ENCODE measurements around the gene CHCHD6. TPM values are rescaled to one million over a fixed set of nuclear protein-coding genes. Genes with fewer than 3 reads are reported as not detected.

Gene CHCHD6
- total RNA-seq, 1 donor from 2014 or later = 30.2 TPM

- no peak overlapping the region for H3K4me3 Mint-ChIP-seq (ENCODE audit: low read depth)
- TF ChIP-seq CTCF (IDR thresholded peaks at IDR 0.05; ENCODE audit: unreplicated experiment) = no peak
- peaks cover 6% of the 10 kb centered on the region for H3K4me1 Mint-ChIP-seq (ENCODE audit: low read depth)
- H3K27me3 Mint-ChIP-seq = no peaks in the 10 kb centered on the region
- H3K9me3 Mint-ChIP-seq (ENCODE audit: low read depth) = no peaks in the 10 kb centered on the region
- H3K36me3 Mint-ChIP-seq (ENCODE audit: insufficient read depth) = peaks cover 2% of the 10 kb centered on the region
- peak overlapping the region; percentile 29 for H3K27ac Mint-ChIP-seq
- no peak for DNase-seq (ENCODE audit: low spot score, unreplicated experiment)
Observed at GRCh38 chr3:126946405-126946804, 242.4 kb downstream of the CHCHD6 start.

GRCh38 chr3:126947429-126947828 lies 243.4 kb downstream of the CHCHD6 start:
- no peak for TF ChIP-seq CTCF (IDR thresholded peaks at IDR 0.05; ENCODE audit: unreplicated experiment)
- no peak overlapping the region for H3K4me3 Mint-ChIP-seq (ENCODE audit: low read depth)
- H3K9me3 Mint-ChIP-seq (ENCODE audit: low read depth) = no peaks in the 10 kb centered on the region
- peaks cover 6% of the 10 kb centered on the region for H3K4me1 Mint-ChIP-seq (ENCODE audit: low read depth)
- DNase-seq (ENCODE audit: low spot score, unreplicated experiment) = no peak
- no peaks in the 10 kb centered on the region for H3K27me3 Mint-ChIP-seq
- H3K36me3 Mint-ChIP-seq (ENCODE audit: insufficient read depth) = peaks cover 2% of the 10 kb centered on the region
- H3K27ac Mint-ChIP-seq = no peak overlapping the region

- TF ChIP-seq CTCF (IDR thresholded peaks at IDR 0.05; ENCODE audit: unreplicated experiment) = no peak
- Mint-ChIP-seq H3K4me1 (ENCODE audit: low read depth) (peaks cover 6% of the 10 kb centered on the region), H3K27me3 (no peaks in the 10 kb centered on the region), H3K9me3 (ENCODE audit: low read depth) (no peaks in the 10 kb centered on the region), H3K27ac (no peak overlapping the region), H3K36me3 (ENCODE audit: insufficient read depth) (peaks cover 2% of the 10 kb centered on the region), H3K4me3 (ENCODE audit: low read depth) (no peak overlapping the region)
- DNase-seq (ENCODE audit: low spot score, unreplicated experiment) = no peak
Observed at GRCh38 chr3:126948980-126949535, 245.0 kb downstream of the CHCHD6 start.

- peaks cover 1% of the 10 kb centered on the region for H3K4me1 Mint-ChIP-seq (ENCODE audit: low read depth)
- no peak overlapping the region for H3K4me3 Mint-ChIP-seq (ENCODE audit: low read depth)
- H3K36me3 Mint-ChIP-seq (ENCODE audit: insufficient read depth) = peaks cover 2% of the 10 kb centered on the region
- DNase-seq (ENCODE audit: low spot score, unreplicated experiment) = no peak
- H3K9me3 Mint-ChIP-seq (ENCODE audit: low read depth) = no peaks in the 10 kb centered on the region
- TF ChIP-seq CTCF (IDR thresholded peaks at IDR 0.05; ENCODE audit: unreplicated experiment) = no peak
- H3K27me3 Mint-ChIP-seq = no peaks in the 10 kb centered on the region
- H3K27ac Mint-ChIP-seq = no peak overlapping the region
Observed at GRCh38 chr3:126951561-126951960, 247.5 kb downstream of the CHCHD6 start.

- no peaks in the 10 kb centered on the region for H3K27me3 Mint-ChIP-seq
- no peak for TF ChIP-seq CTCF (IDR thresholded peaks at IDR 0.05; ENCODE audit: unreplicated experiment)
- peaks cover 2% of the 10 kb centered on the region for H3K36me3 Mint-ChIP-seq (ENCODE audit: insufficient read depth)
- no peak overlapping the region for H3K4me3 Mint-ChIP-seq (ENCODE audit: low read depth)
- no peak overlapping the region for H3K27ac Mint-ChIP-seq
- no peaks in the 10 kb centered on the region for H3K9me3 Mint-ChIP-seq (ENCODE audit: low read depth)
- H3K4me1 Mint-ChIP-seq (ENCODE audit: low read depth) = no peaks in the 10 kb centered on the region
- DNase-seq (ENCODE audit: low spot score, unreplicated experiment) = no peak
Observed at GRCh38 chr3:126952261-126952982, 248.4 kb downstream of the CHCHD6 start.
